IMR-90 (cell line): ENCODE data around the gene RNF145. TPM values are rescaled to one million over a fixed set of nuclear protein-coding genes. Genes with fewer than 3 reads are reported as not detected.

ENCODE experiments used
- ATAC-seq: fragments of 200-7000 bp; cut with Tn5 transposase; 2 replicates; pipeline ENCODE4 v1.9.1; 2020; ENCODE audit warnings: low read depth, mild to moderate bottlenecking, moderate library complexity
- BruUV-seq: library from RNA; stranded (reverse); fragments of 400-500 nt; replicated peaks from 2 replicates; lab custom pipeline; 2021; lab: Mats Ljungman, UMichigan
- CTCF ChIA-PET: fragments of 300-600 bp; formaldehyde crosslinking; extraction: SDS; loops from one replicate; lab custom pipeline; 2021; ENCODE audit warnings: antibody characterized with exemption; lab: Yijun Ruan, JAX
- POLR2A ChIA-PET: fragments of 300-600 bp; sonication (Branson Sonifier 250); formaldehyde crosslinking; loops from one replicate; lab custom pipeline; 2022; ENCODE audit warnings: antibody characterized with exemption; ENCODE audit not compliant: unreplicated experiment; lab: Charles Lee
- DNase-seq: peaks from one replicate; pipeline ENCODE4 v3.0.0; 2013
- H2AFZ ChIP-seq: replicated peaks from 2 replicates; pipeline ENCODE3; 2013; ENCODE audit warnings: low read length, mild to moderate bottlenecking; ENCODE audit not compliant: poor library complexity
- H2AK5ac ChIP-seq: 2 replicates; pipeline ENCODE4 v1.6.1; 2013; ENCODE audit warnings: low read depth, low read length, inconsistent platforms
- H2AK9ac ChIP-seq: replicated peaks from 2 replicates; pipeline ENCODE3; 2013; ENCODE audit warnings: mild to moderate bottlenecking, low read depth, low read length, moderate library complexity; ENCODE audit not compliant: poor library complexity
- H2BK120ac ChIP-seq: 2 replicates; pipeline ENCODE4 v1.6.1; 2013; ENCODE audit warnings: low read depth, low read length, inconsistent platforms
- H2BK15ac ChIP-seq: 3 replicates; pipeline ENCODE4 v1.6.1; 2013; ENCODE audit warnings: low read depth, low read length, inconsistent platforms
- H2BK20ac ChIP-seq: 2 replicates; pipeline ENCODE4 v1.6.1; 2013; ENCODE audit warnings: low read depth, mild to moderate bottlenecking, inconsistent platforms, low read length, moderate library complexity
- H2BK5ac ChIP-seq: 2 replicates; pipeline ENCODE4 v1.6.1; 2013; ENCODE audit warnings: mild to moderate bottlenecking, low read depth, low read length, inconsistent platforms; ENCODE audit not compliant: poor library complexity, severe bottlenecking
- H3K14ac ChIP-seq: replicated peaks from 2 replicates; pipeline ENCODE4 v1.6.1; 2013; ENCODE audit warnings: low read depth, low read length, inconsistent platforms
- H3K18ac ChIP-seq: 2 replicates; pipeline ENCODE4 v1.6.1; 2013; ENCODE audit warnings: low read depth, low read length, control low read depth
- H3K23ac ChIP-seq: 2 replicates; pipeline ENCODE4 v1.6.1; 2013; ENCODE audit warnings: low read depth, low read length, inconsistent platforms
- H3K27ac ChIP-seq: 2 replicates; pipeline ENCODE4 v1.5.1; 2013; ENCODE audit warnings: mild to moderate bottlenecking, control low read depth, low read length; ENCODE audit not compliant: insufficient read depth
- H3K27me3 ChIP-seq: 2 replicates; pipeline ENCODE4 v1.6.1; 2013; ENCODE audit warnings: low read length; ENCODE audit not compliant: control insufficient read depth, insufficient read depth
- H3K36me3 ChIP-seq: 2 replicates; pipeline ENCODE4 v1.6.1; 2013; ENCODE audit warnings: low read length, mixed read lengths; ENCODE audit not compliant: control insufficient read depth, insufficient read depth
- H3K4ac ChIP-seq: 2 replicates; pipeline ENCODE4 v1.6.1; 2013; ENCODE audit warnings: low read depth, low read length, inconsistent platforms
- H3K4me1 ChIP-seq: 2 replicates; pipeline ENCODE4 v1.6.1; 2013; ENCODE audit warnings: low read length, mixed read lengths; ENCODE audit not compliant: control insufficient read depth, insufficient read depth
- H3K4me2 ChIP-seq: 2 replicates; pipeline ENCODE4 v1.6.1; 2013; ENCODE audit warnings: low read depth, mild to moderate bottlenecking, control low read depth, low read length, moderate library complexity
- H3K4me3 ChIP-seq: 2 replicates; pipeline ENCODE4 v1.5.1; 2013; ENCODE audit warnings: low read depth, mild to moderate bottlenecking, control low read depth, low read length, moderate library complexity; ENCODE audit not compliant: insufficient read depth
- H3K56ac ChIP-seq: 2 replicates; pipeline ENCODE4 v1.6.1; 2013; ENCODE audit warnings: low read length, inconsistent platforms; ENCODE audit not compliant: insufficient read depth; ENCODE audit errors: extremely low read depth
- H3K79me1 ChIP-seq, 2 experiments: 2 replicates each; pipeline ENCODE4 v1.6.1; 2013; ENCODE audit warnings: low read length in 2 of 2, inconsistent platforms in 1 of 2, low read depth in 1 of 2
- H3K9ac ChIP-seq: 2 replicates; pipeline ENCODE4 v1.6.1; 2013; ENCODE audit warnings: low read depth, low read length, control low read depth
- H3K9me1 ChIP-seq: 2 replicates; pipeline ENCODE4 v1.6.1; 2013; ENCODE audit warnings: low read length, inconsistent platforms; ENCODE audit not compliant: insufficient read depth
- H3K9me3 ChIP-seq: 2 replicates; pipeline ENCODE4 v1.6.1; 2013; ENCODE audit warnings: low read length; ENCODE audit not compliant: control insufficient read depth, insufficient read depth
- H4K20me1 ChIP-seq: 2 replicates; pipeline ENCODE4 v1.6.1; 2013; ENCODE audit warnings: low read length, inconsistent platforms; ENCODE audit not compliant: insufficient read depth
- H4K5ac ChIP-seq: 2 replicates; pipeline ENCODE4 v1.6.1; 2013; ENCODE audit warnings: mild to moderate bottlenecking, low read depth, low read length, control low read depth
- H4K8ac ChIP-seq, 2 experiments: 2 replicates each; pipeline ENCODE4 v1.6.1; 2013; ENCODE audit warnings: low read depth in 2 of 2, low read length in 2 of 2, control low read depth in 1 of 2, inconsistent platforms in 1 of 2
- H4K91ac ChIP-seq: 2 replicates; pipeline ENCODE4 v1.6.1; 2013; ENCODE audit warnings: low read depth, low read length, inconsistent platforms; ENCODE audit not compliant: insufficient read depth
- MAFK ChIP-seq: IDR thresholded peaks from 2 replicates; pipeline ENCODE4 v1.6.1; 2012; ENCODE audit warnings: low read depth, low read length, improper control_type of control experiment
- POLR2A ChIP-seq: IDR thresholded peaks from 2 replicates; pipeline ENCODE4 v1.6.1; 2012; ENCODE audit warnings: mild to moderate bottlenecking, low read depth, low read length
- RAD21 ChIP-seq: IDR thresholded peaks from 2 replicates; pipeline ENCODE4 v1.6.1; 2012; ENCODE audit warnings: low read length, improper control_type of control experiment
- WGBS, 2 experiments: methylation state at CpG; one replicate each; pipeline versions ENCODE4 v1.1.5 to v1.1.7; 2013; ENCODE audit warnings: missing lambda C conversion rate in 2 of 2; ENCODE audit not compliant: insufficient read length in 1 of 2; ENCODE audit errors: extremely low coverage in 2 of 2; 5-methylcytosine and 5-hydroxymethylcytosine counted together
- dilution Hi-C: fragments of 300-500 bp; cut with HindIII; formaldehyde crosslinking; loops from one replicate; pipeline ENCODE4 v1.14.3; 2018; ENCODE audit warnings: low sequenced_read_pairs; ENCODE audit not compliant: unreplicated experiment
- in situ Hi-C: fragments of 300-500 bp; cut with MboI; formaldehyde crosslinking; loops from 3 replicates; pipeline ENCODE4 v1.14.3; 2019; ENCODE audit warnings: low sequenced_read_pairs, inconsistent platforms, mixed read lengths
- intact Hi-C: fragments of 100-400 bp; cut with micrococcal nuclease; formaldehyde crosslinking; loops from 2 replicates; pipeline ENCODE4 v1.10.0; 2022
- polyA plus RNA-seq, 3 experiments: library from polyadenylated mRNA; depleted of rRNA; stranded (reverse); fragments of >200 nt; gene quantifications; 2 replicates each; pipeline ENCODE4 v1.2.3, GENCODE V29; 2012; ENCODE audit warnings: low replicate concordance in 1 of 3
- total RNA-seq: library from RNA; depleted of rRNA; stranded (reverse); fragments of >200 nt; gene quantifications from 2 replicates; pipeline ENCODE4 v1.2.3, GENCODE V29; 2012

RNF145 gene
- total and polyA plus RNA-seq, 2 of the 4 experiments (the other 2 are of a cell fraction): 50.0 to 57.0 TPM

GRCh38 chr5:159152876-159153275, 56.5 kb downstream of the RNF145 start:
- H3K9ac ChIP-seq: no peak overlapping the region
- no peak overlapping the region for H4K5ac ChIP-seq
- peaks cover 6% of the 10 kb centered on the region; the same call in 1 of the 2 replicates for H4K20me1 ChIP-seq
- no peak overlapping the region for H2BK120ac ChIP-seq
- H3K9me3 ChIP-seq: no peaks in the 10 kb centered on the region
- no peak overlapping the region for H3K4me2 ChIP-seq
- no peaks in the 10 kb centered on the region for H3K9me1 ChIP-seq
- no peak overlapping the region for H4K8ac ChIP-seq
- CTCF ChIA-PET: no interaction called here
- no peak overlapping the region for H3K27ac ChIP-seq
- no peak overlapping the region for H4K91ac ChIP-seq
- H2BK20ac ChIP-seq: no peak overlapping the region
- ATAC-seq (no peak), DNase-seq (no peak)
- no peak overlapping the region for H3K56ac ChIP-seq
- H3K14ac ChIP-seq: no peak overlapping the region
- intact Hi-C loops (no loop called here), in situ Hi-C loops (loop anchor here (10.0 to 25.0 kb wide), 3 partner anchors 292 to 809 kb away; no protein-coding TSS in a partner anchor), dilution Hi-C loops (loop anchor here (25.0 kb wide), 1 partner anchor 109 kb away; the partner anchor contains the start of gene UBLCP1)
- H3K23ac ChIP-seq: no peak overlapping the region
- no peak overlapping the region for H3K18ac ChIP-seq
- H2AK5ac ChIP-seq: no peak overlapping the region
- H3K27me3 ChIP-seq: no peaks in the 10 kb centered on the region
- H3K4me1 ChIP-seq: no peaks in the 10 kb centered on the region
- POLR2A ChIA-PET: no interaction called here
- H2AFZ ChIP-seq: no peak overlapping the region
- H3K4me3 ChIP-seq: no peak overlapping the region
- H3K36me3 ChIP-seq: peaks cover 14% of the 10 kb centered on the region
- no TSS peak for BruUV-seq
- no peak overlapping the region for H2AK9ac ChIP-seq
- TF ChIP-seq RAD21: no peak
- TF ChIP-seq MAFK: no peak
- TF ChIP-seq POLR2A: no peak
- H3K79me1 ChIP-seq: peaks cover 11 to 14% of the 10 kb centered on the region in 2 experiments
- no peak overlapping the region for H2BK15ac ChIP-seq
- no peak overlapping the region for H3K4ac ChIP-seq
- WGBS, 2 experiments: no CpG with 5 or more reads among the region's 2 CpGs
- no peak overlapping the region for H2BK5ac ChIP-seq
